Head of caudate nucleus (tissue), 42 donors: ENCODE data around the gene MARCHF6.
A peak's percentile ranks its signal among the peaks of the same experiment; 100 is the strongest.
"Not testable (repeated sequence)": the region's sequence is repeated elsewhere in the genome, so short reads cannot be mapped to it uniquely, and the experiment has no call there.

ENCODE experiments used
- DNase-seq, 42 donors: peaks; one replicate each; pipeline versions ENCODE4 v3.0.0 to v3.0.0-alpha.2; 2020 to 2021; ENCODE audit warnings: mixed read lengths in 7 of 42
- intact Hi-C: fragments of 100-400 bp; cut with DNase I; formaldehyde crosslinking; loops from one replicate; pipeline ENCODE4 v1.15.0; 2022

Gene MARCHF6, protein sequence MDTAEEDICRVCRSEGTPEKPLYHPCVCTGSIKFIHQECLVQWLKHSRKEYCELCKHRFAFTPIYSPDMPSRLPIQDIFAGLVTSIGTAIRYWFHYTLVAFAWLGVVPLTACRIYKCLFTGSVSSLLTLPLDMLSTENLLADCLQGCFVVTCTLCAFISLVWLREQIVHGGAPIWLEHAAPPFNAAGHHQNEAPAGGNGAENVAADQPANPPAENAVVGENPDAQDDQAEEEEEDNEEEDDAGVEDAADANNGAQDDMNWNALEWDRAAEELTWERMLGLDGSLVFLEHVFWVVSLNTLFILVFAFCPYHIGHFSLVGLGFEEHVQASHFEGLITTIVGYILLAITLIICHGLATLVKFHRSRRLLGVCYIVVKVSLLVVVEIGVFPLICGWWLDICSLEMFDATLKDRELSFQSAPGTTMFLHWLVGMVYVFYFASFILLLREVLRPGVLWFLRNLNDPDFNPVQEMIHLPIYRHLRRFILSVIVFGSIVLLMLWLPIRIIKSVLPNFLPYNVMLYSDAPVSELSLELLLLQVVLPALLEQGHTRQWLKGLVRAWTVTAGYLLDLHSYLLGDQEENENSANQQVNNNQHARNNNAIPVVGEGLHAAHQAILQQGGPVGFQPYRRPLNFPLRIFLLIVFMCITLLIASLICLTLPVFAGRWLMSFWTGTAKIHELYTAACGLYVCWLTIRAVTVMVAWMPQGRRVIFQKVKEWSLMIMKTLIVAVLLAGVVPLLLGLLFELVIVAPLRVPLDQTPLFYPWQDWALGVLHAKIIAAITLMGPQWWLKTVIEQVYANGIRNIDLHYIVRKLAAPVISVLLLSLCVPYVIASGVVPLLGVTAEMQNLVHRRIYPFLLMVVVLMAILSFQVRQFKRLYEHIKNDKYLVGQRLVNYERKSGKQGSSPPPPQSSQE

DNA sequence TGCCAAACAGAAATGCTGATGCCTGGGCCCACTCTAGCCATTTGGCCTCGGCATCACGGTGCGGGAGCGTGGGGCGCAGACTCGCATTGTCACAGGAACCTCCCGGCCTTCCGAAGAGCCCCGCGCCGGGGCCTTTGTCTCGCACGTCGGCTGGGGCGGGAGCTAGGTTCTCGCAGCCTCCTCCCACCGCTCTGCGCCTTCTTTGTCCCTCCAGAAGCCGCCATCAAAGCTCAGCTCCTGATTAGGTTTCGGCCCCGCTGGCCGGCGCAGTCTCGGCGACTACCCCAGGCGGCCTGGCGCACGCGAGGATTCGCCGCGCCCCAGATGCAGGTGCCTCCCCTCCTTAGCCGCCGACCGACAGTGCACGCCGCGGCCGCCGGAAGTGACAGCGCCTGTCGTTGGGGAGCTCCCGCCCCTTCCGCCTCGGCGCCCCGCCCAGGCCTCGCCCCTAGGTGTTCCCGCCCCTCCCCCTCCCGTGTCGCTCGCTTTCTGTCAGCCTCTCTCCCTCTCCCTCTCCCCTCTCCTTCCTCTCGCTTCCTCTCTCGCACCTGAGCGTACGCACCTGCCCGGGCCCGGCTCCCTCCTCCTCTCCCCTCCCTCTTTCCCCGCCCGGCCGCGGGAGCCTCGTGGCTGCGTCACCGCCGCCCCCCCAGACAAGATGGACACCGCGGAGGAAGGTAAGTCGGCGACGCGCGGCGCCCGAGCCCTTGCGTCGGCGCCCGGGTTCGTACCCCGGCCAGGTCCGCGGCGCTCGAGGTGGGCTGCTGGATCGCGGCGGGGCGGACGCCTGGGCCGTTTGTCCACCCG lies at the start of gene MARCHF6:
Gene MARCHF6 (plus strand): TSS at position 455 of the 807 bp plus-strand sequence. CDS start 204 bp downstream, at position 659.
- intact Hi-C loops = loop anchor here (2.0 to 5.0 kb wide), 2 partner anchors 69 to 103 kb away; partner anchors contain the start of gene CCT5
- peak; percentile 86 to 98 (median 94) for DNase-seq

DNA sequence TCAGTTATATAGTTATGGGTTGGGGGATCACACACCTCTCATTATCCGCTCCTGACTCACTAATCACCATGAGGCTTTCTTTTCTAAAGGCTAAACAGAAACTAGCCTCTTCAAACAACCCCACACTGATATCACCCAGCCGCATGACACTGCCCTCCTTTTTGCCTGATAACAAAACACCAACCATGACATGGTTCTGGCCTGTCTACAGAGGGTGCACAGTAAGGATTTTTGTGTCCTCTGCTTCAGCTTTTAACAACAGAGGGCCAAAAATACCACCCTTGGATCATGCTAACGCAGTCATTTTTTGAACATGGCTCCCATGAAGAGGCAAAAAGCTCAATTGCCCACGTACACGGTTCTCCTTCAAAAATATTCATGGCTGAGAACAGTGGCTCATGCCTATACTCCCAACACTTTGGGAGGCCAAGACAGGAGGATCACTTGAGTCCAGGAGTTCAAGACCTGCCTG lies 49.8 kb upstream of the MARCHF6 start:
- no peak for DNase-seq
- intact Hi-C loops = no loop called here

DNA sequence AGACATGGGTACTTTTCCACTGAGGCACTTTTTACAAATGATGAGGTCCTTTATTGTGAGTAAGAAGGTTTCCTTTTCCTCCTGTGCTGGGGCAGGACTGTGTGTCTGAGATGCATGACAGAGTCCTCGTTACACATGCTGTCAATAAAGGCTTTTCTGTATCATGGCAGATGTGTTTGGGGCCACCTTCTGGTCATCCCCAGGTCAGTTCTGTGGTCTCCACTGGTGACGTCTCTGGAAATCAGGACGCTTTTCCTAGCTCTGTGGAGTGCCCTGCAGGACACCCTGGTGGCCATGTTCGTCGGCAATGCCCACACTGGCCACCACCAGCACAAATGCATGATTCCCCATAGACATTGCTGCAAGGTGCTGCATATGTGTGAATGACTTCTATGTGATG lies 48.6 kb upstream of the MARCHF6 start:
- DNase-seq = no peak

DNA sequence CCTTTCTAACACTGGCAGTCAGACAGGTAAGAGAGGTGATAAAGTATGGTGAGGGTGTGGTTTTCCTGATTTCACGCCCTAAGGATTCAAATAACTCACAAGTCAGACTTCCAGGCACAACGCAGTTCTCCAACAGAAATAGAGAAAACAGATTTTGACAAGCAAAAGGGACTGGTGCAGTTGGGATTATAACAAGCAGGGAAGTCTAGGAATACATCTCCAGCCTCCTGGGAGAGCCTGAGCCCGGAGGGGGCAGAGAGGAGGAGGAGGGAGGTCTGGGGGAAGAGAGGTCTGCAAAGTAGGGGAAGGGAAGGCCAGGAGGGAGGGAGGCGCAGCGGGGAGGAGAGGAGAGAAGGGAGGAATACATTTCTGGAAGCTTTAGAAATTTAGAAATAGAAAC lies 47.4 kb upstream of the MARCHF6 start:
- DNase-seq = no peak
- intact Hi-C loops = no loop called here

More for the DNA sequence above, 48.6 kb upstream of the MARCHF6 start:
- intact Hi-C loops = no loop called here

DNA sequence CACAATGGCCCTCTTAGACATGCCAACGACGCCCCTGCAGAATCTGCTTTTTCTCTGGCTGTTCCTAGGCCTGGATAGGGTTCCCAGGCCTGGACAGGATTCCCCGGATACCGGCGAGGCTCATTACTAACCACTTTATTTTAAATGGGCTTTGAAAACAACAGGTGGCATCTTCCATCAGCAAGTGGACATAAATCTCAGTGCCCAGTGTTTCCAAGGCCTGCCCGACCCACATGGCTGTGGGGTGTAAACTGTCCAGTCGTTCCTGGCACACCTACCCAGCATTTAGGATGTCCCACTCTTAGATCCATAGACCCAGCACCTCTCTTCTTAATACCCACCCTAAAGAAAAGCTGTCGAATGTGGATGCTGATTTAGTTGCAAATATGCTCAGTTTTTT lies 46.7 kb upstream of the MARCHF6 start:
- intact Hi-C loops = no loop called here
- DNase-seq = peak in 1 of 42 donors; percentile 8

DNA sequence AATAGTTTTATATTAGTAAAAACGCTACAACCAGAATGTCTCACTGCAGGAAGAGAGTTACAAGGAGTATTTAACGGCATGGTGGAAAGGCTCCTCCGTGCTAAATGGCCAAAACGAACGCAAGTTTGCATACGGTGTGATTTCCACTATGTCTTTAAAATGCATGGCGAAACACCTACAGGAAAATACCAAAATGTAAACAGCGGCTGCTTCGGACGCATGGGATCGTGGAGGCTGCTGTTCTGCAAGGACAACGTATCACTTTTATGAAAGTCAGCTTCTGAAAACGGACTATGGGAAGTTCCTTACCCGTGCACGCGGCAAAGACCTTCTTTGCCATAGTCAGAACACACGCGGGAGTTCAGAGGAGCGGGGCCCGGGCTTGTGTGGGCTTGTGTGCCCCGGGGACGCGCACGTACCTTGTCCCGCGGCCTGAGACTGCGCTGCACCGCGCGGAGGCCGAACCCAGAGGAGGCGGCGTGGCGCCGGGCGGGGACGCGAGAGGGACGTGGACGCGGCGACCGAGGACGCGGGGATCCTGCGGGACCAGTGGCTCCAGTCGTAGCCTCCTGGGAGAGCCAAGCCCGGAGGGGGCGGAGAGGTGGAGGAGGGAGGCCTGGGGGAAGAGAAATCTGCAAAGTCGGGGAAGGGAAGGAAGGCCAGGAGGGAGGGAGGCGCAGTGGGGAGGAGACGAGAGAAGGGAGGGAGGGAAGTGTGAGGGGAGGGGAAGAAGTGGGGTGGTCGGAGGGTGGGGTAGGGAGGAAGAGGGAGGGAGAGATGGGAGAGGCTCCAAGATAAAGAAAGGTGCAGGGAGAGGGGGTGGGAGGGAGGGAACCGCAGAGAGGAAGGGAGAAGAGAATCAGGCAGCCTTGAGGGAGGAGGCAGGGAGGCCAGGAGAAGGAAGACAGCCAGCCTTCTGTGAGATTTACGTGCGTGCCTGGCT lies 46.0 kb upstream of the MARCHF6 start, which contains the start of gene CMBL:
Gene CMBL (minus strand): TSS at position 697 of the 943 bp plus-strand sequence. CDS start 17,140 bp downstream, outside the sequence.
- intact Hi-C loops = no loop called here
- peak; percentile 18 to 83 (median 66) for DNase-seq

DNA sequence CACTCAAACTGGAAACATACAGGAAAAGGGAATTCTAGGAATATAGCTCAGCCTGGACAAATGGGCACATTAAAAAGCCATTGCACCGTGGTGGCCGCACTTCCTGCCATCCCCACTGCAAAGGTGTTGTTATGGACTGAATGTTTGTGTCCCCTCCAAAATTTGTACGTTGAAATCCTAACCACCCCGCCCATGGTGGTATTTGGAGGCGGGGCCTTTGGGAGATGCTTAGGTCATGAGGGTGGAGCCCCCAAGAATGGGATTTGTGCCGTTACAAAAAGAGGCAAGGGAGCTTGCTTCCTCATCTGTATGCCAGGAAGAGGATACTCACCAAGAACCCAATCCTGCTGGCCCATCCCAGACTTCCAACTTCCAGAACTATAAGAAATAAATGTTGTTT lies 44.7 kb upstream of the MARCHF6 start:
- no peak for DNase-seq
- intact Hi-C loops = no loop called here

DNA sequence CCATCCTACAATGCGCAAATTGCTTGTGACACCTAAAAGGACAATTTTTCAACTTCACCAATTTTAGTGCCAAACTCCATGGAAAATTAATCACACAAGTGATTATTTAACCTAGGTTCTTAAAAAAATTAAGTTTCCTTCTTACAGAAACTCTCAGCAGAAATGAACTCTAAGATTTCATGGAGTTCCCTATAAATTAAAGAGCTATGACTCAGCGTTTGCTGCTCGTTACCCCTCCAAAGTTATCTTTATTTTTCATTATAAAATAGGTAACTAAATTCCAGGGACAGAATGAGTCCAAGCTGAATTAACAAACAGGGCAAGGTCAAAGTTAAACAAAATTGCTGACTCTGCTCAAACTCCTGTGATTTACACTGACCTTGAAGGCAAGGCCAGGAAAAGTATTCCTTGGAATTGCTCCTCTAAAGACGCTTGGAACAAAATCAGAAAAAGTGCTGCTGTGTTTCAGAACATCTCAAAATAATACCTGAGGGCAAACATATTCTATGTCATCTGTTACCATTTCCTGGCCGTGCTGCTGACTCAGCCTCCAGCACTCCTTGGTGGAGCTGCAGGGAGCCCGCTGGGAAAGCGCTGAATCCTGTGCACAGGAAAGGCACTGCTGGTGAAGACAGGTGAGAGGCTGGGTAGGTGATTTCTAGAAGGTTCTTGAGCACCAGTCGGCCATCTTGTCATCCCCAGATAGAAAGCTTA lies 43.3 kb upstream of the MARCHF6 start:
- intact Hi-C loops = no loop called here
- DNase-seq = peak in 10 of 42 donors; percentile 20 to 53 (median 35)

DNA sequence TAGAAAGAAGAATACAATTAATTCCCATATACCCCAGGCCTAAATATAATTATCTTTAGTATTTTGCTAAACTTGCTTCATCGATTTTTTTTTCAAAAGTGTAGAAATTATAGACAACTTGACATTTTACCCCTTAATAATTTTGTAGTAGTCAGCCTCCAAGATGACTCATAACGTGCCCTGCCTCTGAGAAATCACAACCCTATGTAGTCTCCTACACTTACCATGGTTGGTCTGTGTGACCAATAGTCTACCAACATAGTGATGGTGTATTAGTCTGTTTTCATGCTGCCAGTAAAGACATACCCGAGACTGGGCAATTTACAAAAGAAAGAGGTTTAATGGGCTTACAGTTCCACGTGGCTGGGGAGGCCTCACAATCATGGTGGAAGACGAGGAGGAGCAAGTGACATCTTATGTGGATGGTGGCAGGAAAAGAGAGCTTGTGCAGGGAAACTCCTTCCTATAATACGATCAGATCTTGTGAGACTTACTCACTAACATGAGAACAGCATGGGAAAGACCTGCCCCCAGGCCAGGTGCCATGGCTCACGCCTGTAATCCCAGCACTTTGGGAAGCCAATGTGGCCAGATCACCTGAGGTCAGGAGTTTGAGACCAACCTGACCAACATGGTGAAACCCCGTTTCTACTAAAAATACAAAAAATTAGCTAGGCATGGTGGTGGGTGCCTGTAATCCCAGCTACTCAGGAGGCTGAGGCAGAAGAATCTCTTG lies 42.5 kb upstream of the MARCHF6 start:
- DNase-seq, intact Hi-C loops: not testable (repeated sequence)

DNA sequence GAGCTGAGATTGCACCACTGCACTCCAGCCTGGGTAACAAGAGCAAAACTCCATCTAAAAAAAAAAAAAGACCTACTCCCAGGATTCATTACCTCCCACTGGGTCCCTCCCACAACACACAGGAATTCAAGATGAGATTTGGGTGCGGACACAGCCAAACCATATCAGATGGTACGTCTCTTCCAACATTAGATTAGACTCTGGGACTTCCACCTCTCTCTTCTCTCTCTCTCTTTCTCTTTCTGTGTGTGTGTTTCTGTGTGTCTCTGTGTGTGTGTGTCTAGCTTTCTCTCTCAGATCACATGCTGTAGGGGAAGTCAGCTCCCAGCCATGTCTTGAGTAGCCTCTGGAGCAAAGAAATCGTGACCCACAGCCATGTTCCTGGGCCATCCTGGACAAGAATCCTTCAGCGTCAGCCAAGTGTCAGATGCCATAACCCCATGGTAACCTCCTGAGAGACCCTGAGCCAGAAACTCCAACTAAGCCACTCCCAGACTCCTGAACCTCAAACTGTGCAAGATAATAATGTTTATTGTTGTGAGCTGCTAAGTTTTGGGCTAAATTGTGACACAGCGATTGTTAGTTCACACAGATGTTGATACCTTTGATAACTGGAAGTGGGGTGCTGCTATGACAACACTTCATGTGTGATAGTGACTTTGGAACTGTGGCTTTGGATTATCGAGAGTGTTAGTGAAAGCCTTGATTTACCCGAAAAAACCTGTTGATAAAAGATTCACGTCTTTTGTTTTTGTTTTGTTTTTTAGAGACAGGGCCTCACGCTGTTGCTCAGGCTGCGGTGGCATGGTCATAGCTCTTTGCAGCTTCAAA lies 41.7 kb upstream of the MARCHF6 start:
- DNase-seq = no peak
- intact Hi-C loops = no loop called here

DNA sequence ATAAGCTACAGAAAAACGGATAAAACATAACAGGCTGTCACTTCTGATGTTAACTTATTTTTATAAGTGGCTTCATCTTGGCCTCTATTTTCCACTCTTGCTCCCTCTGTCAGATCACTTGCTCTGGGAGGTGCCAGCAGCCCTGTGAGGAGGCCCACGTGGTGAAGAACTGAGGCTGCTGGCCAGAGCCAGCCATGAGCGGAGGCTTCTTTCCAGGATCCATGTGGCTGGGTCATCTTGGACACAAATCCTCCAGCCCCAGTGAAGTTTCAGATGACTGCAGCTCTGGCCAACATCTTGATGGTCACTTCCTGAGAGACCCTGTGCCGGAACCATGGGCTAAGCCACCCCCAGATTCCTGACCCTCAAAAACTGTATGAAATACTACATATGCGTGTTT lies 38.3 kb upstream of the MARCHF6 start:
- intact Hi-C loops = no loop called here
- DNase-seq = peak in 1 of 42 donors; percentile 14

DNA sequence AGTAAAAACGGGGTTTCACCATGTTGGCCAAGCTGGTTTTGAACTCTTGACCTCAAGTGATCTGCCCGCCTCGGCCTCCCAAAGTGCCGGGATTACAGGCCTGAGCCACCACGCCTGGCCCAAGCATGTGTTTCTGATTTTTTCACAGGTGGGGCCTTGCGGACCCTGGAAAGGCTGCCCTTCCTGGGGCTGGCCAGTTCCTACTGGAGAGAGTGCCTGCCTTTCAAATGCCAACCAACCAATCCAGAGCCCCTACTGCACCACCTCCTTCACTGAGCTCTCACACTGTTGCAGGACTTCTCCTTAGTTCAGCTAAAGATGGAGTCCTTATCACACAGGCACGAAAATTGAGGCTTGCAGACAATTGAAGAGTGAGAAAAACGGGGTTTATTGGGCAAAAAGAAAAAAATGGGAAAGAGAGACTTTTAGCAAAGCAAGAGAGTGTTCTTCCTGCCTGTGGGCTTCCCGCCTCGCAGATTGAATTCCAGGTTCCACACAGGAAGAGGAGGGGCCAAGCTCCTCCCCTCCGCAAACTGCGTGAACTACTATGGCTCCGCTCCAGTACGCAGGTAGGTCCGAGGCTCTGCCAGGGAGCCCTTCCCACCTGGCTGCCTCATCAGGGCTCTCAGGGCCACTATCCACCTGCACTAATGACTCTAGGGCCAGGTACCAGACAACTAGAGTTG lies 37.5 kb upstream of the MARCHF6 start:
- DNase-seq = no peak
- intact Hi-C loops = no loop called here

DNA sequence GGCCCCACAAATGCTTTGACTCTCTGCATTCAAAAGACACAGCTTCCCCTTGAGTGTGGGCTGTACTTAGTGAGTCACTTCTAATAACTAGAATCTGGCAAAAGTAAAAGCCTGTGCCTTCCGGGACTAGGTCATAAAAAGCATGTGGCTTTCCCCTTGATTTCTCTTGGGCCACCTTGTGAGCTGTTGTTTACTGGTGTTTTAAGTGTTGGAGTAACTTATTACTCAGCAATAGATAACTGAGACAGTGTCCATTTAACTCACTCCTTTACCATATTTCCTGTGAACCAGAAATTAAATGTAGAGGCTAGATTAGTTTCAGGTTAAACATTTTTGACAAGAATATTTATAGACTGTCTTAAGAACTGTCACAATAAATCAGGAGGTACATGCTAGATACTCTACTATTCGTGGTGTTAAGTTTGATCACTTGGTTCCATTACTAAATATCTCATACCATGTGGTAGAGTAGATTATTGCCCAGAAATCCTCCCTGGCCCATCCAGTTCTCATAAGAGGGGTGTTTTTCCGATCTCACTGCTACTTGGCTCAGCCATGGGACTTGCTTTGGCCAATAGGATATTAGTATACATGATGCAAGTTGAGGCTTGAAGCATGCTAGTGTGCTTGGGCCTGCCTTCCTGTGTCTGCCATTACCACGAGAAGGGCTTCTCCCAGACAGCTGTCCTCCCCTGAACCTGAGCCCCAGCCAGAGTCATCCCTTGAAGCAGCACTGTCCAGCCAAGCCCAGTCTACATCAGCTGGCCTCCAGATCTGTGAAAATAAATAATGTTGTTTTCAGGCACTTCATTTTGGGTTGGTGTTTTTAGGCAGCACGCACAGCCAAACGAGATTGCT lies 35.4 kb upstream of the MARCHF6 start:
- peak in 1 of 42 donors; percentile 38 for DNase-seq
- intact Hi-C loops = no loop called here
